Midbrain (tissue), 1 donor: ENCODE results near the gene ETV6.
"Not testable (repeated sequence)": the region's sequence is repeated elsewhere in the genome, so short reads cannot be mapped to it uniquely, and the experiment has no call there.

Experiments
- DNase-seq: peaks from one replicate; lab custom pipeline; 2025; lab: John Stamatoyannopoulos, UW

Gene ETV6

DNA sequence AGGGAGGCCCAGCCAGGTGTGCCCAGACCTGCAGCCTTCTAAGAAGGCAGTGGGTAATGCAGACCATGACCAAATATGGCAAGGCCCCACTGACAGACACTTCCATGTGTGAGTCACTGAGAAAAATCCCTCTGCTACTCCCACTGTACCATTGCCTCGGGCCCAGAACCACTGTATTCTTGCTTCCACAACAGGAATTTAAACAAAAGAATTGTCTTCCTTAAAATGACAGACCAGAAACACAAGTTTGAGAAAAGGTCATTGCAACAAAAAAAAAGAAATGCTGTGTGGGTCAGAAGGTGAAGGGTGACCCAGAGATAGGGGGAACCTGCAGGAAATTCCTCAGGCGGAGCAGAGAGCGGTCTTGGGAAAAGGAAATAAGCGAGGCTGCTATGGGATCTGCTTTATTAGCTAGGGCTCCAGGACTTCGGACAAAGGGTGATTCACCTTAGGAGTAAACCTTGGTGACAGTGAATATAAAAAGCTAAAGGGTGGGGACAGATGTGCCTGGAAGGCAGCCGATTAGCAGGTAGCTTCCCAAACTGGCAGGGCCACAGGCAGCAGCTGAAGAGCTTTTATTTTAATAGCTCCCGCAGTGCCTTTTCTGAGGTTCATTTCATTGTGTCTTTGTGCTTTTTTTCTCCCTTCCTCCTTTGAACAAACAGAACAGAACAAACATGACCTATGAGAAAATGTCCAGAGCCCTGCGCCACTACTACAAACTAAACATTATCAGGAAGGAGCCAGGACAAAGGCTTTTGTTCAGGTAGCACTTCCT lies 236.0 kb downstream of the ETV6 start:
- no peak for DNase-seq

DNA sequence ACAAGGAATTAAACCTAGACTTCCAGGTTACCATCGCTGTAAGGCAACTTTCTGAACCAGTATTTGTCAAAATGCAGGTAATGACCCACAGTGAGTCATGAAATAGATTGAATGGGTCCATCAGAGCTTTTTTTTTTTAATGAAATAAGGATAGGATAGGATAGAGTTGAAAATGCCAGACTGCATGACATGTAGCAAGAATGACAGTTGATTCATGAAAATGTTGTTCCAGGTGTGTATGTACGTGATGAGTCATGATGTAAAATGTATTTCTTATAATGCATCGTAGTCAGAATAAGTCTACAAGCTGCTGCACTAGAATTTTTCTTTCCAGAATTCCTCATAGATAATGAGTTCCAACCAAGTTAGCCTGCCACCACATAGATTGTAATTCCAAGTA lies 236.9 kb downstream of the ETV6 start:
- no peak for DNase-seq

DNA sequence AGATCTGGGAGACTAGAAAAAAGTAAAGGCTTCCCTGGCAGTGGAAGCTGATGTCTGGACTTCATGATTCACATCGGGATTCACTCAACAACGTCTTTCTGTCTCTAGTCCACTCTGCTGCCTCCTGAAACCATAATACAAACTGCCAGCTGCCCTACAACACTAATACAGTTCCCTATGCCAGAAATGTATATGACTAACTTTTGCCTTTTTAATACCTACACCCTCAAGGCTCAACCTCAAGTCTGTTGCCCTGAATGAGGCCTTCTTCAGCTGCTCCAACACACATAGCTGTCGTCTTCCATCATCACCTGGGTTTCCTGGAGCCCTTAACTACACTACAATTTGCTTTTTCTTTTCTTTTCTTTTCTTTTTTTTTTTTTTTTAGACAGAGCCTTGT lies 238.6 kb downstream of the ETV6 start:
- no peak for DNase-seq

DNA sequence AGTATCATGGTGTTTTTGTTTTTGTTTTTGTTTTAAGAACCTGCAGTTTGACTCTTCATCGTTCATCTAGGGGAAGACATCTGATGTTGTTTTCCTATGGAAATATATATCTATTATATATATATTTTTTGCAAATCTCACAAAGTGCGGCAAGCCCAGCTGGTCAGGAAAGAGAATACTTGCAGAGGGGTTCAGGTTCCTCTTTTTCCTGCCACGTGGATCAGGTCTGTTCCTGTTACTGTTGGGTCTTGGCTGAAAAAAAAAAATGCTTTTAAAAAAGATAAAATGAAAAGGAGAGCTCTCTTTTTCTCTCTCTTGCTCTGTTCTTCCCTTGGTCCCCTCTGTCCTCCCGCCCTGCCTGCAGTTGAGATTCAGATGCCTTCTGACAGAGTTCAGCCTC lies 241.9 kb downstream of the ETV6 start:
- no peak for DNase-seq

DNA sequence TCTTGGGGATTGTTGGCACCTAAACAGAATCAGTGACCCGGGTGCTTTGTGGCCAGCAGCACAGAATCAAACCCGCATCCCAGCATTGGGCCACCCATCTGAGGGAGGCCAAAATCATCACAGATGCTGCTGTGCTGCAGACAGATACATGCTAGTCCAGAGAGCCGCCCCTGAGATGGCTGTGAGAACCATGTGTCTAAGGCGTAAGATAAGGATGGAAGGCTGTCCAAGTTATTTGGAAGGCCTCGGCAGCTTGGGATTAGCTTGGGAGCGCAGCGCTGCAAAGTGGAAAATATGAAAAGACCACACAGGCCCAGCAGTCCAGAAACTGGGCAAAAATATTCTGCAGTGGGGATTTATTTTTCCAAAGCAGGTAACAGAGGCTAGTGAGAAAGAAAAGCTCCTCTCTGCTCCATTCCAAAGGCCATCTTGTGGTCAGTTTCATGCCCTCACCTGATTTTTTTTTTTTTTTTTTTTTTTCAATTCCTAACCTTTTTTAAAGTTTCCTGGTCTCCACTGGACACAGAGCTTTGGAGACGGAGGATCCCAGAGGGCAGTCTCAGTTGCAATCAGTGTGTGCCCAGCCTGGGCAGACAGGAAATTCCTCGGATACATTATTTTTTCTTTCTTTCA lies 242.4 kb downstream of the ETV6 start:
- no peak for DNase-seq

DNA sequence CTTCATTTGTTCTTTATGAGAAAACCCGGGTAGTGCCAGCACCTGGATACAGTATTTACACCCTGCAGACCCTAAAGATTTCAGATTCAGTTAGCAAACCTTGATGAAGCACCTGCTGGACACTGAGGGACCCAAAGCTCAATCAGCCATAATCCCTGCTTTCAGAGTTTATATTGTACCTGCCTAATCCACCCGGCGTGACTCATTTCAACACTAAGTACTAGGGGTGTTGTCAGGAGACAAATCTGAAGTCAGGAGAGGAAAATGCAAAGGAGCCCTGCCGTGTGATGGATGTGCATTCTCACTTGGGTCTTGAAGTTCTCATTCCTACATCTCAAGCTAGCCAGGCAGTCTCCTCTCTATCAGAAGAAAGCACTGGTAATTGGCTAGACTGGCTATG lies 244.5 kb downstream of the ETV6 start:
- DNase-seq, result no peak

DNA sequence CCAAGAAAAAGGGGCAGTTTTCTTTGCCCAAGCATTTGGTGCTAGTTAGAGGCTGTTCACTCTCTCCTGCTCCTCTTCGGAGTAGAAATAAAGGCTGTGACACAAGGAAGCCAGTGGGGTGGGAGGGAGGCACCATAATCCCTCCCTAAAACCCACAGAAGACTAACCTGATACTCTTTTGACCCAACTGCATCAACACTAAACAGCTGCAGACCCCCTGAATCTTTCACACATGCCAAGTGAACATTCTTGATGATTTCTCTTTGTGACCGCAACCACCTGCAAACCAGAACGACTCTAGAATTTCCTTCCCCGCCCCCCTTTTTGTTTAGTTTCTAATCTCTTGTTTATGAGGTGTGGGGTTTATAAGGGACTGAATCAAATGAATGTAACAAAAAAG lies 245.4 kb downstream of the ETV6 start:
- DNase-seq, result no peak

DNA sequence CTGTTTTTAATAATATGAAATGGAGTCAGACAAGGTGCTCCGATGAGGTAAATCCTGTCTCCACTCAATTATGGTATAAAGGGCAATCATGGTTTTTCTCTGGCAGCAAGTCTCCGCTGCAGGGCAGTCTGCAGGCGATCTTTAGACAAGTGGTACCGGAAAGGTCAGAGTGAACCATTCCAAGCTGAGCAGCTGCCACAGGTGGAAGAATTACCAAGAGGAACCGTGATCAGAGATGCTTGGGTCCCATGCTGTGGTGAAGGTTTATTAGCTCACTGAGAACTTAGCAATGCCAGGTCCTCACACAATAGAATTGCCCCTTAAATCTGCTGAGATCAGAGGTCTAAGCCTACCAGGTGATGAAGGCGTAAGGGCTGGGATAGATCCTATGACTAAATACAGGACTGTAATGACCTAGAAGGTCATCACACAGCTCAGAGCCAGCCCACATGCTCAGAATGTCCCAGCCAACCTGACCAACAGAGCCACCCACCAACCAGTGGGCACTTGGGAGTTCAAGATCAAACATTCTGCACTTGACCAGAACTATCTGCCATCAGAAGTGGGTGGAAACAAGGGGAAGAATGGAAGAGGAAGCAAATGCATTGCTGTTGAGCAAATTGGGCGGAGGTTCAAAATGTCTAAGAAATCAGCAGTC lies 246.1 kb downstream of the ETV6 start:
- DNase-seq, result no peak

DNA sequence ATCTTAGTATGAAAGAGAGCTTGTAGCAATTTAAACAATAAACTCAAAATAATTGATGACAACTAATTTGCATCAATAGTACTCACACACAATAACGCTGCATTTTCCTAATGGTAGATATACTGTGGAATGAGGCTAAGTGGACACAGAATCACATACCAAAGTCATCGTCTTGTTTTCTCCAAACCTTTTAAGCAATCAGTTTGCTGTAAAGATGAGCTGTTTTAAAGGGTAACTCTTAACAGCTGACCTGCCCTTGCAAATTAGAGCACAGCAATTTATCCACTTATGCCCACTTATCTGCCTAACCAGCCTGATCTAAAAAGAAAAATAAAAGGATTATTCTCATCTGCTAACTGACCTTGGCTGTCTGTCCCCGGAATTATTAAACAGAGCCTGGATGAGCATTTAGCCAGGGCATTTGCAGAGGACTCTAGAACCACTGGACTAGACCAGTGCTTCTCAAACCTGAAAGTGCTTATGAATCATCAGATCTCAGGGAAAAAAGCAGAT lies 247.0 kb downstream of the ETV6 start:
- DNase-seq, result no peak

DNA sequence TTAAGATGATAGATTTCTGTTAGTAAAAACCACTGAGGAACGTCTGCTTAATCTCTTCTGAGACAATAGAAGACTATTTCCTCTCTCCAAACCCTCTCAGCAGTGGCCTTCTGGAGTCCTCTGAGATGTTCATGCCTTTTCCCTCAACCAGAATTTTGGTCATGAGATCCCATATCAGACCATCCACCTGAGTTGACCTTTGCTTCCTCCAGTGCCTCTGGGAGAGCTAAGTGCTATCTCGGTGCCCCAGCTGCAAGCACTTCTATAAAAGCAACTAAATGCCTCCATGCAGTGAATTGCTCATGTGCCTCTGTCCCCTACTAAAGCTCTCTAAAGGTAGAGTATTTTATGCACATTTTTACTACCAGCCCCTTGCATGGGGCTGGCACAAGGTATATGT lies 248.4 kb downstream of the ETV6 start:
- no peak for DNase-seq

DNA sequence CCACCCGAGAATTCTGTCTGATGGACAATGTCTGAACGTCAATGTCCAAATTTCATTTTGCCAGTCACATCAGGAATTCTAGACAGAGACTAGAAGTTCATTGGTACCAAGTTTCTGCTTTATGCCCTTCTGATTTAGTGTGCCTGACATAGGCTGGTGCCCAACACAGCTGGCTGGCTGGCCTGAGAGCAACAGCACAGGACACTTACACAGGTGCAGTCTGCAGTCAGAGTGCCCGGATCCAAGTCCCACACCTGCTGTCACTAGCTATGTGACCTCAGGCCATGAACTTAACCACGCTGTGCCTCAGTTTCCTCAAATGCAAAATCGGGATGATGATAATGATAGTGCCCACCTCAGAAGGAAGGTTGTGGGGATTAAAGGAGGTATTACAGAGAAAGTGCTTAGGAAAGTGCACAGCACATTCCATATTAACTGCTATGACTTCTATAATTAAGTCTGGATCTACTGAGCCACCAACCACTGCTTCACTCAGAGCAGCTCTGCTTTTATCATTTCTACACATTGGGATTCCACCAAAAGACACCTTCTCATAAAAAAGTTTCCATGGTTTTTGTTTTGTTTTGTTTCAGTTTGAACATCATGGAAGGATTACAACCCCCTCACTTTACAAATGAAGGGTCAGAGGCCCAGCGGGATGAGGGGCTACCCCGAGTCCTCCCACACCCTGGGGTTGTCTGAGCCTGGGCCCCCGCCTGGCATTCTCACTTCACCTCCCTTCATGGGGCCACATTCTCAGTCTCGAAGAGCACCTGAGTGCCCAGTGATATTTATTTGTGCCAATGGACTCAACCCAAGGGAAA lies 252.4 kb downstream of the ETV6 start:
- DNase-seq, result no peak

DNA sequence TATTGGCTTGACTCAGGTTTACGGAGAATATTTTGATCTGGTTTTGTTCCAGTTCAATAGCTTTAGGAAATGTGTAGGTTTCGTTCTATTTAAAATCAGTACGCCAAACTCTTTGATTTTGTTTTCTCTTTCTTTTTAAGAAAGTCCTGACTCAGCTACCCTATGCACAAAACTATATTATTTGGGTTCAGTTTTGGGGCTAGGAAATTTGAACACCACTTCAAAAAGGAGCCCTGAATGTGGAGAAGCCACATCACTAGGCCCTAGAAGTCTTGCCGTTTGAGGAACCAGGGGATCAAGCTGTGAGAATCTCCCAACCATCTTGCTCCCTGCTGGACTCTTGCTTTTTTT lies 253.0 kb downstream of the ETV6 start:
- DNase-seq, result no peak

DNA sequence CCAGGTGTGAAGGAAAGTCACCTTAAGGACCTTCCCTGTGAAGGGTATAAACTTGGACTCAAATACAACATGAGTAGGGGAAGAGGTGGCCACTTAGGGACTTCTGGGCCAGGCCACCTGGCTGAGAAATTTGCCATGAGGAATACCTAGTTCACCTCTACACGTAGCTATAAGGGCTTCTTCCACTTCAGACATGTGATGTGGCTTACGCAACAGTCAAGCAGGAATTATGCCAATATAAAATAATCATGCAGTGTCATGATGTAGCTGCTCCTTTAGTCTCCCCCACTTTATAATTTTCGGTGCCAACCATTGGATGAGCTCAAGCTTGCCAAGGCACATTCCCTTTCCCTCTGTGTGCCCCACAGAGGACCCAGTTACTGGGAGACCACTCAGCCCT lies 254.7 kb downstream of the ETV6 start:
- DNase-seq, result no peak

DNA sequence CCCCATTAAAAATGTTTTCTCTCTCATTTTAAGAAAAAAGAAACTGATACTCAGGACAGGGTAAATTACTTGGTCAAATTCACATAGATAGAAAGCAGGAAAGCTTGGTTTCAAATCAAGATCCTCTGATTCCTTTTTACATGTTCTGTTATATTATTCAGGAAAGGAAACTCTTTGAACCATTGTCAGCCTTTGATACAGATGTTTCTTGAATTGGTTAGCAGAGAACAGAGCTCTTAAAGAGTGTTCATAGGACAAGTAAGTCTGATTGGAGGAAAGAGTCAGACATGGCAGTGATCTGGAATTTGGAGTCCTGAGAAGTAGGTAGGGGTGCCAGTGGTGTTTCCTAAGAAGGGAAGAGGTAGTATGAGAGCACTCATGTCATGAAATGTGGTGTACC lies 256.1 kb downstream of the ETV6 start:
- DNase-seq, result no peak

DNA sequence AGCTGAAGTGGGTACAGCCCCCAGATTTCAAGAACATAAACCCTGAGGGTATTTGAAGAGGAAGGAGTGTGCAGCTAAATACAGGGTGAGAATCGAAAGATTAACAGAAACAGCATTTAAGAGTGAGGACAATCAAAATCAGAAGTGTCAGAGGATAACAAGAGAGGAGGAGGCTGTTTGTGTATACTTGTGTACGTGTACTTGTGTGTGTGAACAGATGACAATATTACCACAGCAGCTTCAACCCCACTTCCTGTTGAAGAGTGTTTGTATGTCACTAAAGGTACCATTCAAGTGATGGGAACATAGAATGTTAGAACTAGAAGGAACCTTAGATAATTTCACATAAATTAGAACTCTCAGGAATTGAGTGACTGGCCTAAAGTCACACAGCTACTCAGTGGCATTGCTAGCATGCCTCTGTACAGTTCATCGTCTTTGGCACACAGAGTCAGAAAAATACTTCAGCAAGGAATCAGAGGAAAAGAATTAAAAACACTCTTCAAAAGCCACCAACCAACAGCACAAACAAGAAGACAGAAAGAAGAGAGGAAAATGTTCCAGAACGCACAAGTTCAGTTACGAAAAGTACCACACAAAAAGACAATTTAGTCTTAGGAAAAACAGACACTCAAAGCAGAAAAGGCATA lies 256.9 kb downstream of the ETV6 start:
- DNase-seq, result no peak

DNA sequence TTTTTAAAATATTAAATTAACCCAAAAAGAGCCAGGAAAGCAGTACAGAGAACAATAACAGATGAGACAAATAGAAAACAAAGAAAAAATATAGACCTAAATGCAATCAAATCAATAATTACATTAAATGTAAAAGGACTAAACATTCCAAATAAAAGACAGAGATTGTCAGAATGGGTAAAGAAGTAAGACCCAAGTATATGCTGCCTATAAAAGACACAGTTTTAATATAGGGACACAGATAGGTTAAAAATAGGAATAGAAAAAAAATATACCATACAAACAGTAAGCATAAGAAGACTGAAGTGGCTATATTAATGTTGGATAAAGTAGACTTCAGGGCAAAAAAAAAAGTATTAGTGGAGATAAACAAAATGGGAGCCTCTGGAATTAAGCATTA lies 258.2 kb downstream of the ETV6 start:
- no peak for DNase-seq

DNA sequence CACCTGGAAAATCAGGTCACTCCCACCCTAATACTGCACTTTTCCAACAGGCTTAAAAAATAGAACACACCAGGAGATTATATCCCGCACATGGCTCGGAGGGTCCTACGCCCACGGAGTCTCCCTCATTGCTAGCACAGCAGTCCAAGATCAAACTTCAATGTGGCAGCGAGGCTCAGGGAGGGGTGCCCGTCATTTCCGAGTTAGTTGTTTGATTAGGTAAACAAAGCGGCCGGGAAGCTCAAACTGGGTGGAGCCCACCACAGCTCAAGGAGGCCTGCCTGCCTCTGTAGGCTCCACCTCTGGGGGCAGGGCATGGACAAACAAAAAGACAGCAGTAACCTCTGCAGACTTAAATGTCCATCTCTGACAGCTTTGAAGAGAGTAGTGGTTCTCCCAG lies 259.9 kb downstream of the ETV6 start:
- DNase-seq, result not testable (repeated sequence)

DNA sequence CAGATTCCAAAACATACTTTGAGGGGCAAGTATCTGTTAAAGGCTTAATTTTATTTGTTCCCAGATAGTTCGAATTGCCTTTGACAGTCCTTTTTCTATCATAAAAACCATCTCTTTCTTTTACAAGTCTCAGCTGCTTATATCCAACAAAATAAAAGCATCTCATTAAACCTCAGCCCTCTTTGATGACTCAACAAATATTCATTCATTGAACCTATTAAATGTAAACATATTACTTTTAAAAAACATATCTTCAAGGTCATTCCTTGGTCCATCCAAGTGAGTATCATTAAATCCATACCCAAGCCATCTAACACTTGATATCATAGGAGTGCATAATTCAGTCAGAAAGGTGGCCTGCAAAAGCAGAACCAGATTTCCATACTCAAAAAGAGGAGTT lies 266.6 kb downstream of the ETV6 start:
- no peak for DNase-seq

DNA sequence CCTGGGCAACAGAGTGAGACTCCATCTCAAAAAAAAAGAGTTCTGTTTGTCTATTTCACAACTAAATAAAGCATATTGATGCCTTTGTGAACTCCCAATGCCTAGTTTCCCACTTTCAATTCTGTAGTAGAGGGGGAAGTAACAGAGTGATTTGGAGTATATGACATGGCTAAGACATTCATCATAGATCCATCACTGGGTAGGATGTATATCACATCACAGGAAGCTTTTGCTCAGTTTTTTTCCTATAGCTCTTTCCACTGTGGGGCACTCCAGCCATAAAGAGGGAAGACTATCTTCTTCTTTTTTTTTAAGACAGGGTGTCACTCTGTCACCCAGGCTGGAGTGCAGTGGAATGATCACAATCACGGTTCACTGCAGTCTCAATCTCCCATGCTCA lies 267.3 kb downstream of the ETV6 start:
- no peak for DNase-seq

DNA sequence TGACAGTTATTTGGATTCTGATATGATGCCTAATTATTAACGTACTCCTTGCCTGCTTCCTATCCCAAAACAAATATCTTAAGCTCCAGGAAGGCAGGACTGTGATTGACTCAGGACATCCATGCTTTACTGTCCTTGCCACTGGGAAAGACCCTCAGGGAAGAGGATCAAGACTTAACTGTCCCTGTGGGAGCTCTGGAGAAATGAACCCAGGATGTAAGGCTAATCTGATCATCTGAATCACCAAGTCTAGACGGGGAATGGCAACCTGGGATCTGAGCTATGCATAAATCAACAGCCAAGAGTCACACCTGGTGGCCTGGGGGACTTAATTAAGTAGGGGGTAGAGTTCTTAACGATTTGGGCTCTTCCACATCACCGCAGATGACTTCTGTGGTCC lies 268.0 kb downstream of the ETV6 start:
- no peak for DNase-seq

DNA sequence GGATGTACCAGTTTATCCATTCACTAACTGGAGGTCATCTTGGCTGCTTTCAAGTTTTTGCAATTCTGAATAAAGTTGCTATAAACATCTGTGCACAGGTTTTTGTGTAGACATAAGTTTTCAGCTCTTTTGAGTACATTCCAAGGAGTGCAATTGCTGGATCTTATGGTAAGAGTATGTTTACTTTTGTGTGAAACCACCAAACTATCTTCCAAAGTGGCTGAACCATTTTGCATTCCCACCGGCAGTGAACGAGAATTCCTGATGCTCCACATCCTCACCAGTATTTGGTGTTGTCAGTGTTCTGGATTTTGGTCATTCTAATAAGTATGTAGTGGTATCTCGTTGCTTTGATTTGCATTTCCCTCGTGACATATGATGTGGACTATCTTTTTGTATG lies 270.8 kb downstream of the ETV6 start:
- no peak for DNase-seq

DNA sequence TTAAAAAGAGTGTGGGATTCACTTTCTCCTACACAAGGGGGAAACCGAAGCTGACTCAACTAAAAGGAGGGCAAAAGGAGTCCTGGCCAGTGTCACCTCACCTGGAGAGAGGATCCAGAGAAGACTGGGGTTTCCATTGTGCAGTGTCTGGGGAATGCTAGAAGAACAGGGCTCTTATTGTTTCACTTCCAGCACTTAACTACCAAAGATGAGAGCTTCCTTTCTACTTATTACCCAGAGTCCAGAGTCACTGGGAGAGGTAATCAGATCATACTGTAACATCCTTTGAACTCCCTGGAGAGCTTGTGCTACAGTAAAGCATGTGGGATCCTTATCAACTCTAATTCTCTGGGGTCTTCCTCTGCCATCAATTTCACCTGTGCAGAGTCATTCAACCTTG lies 272.9 kb downstream of the ETV6 start:
- no peak for DNase-seq
